ENCODE data around the gene ATP5IF1. TPM values are rescaled to one million over a fixed set of nuclear protein-coding genes. Genes with fewer than 3 reads are reported as not detected.

Gene ATP5IF1
- total and polyA plus RNA-seq, 3 donors from 2014 or later = 259 to 702 (median 345) TPM

GRCh38 chr1:28269529-28269928 lies 33.6 kb downstream of the ATP5IF1 start:
- no peak overlapping the region for H3K4me3 ChIP-seq
- TF ChIP-seq POLR2A (IDR thresholded peaks at IDR 0.05) (no peak), CTCF (IDR thresholded peaks at IDR 0.05) (no peak)
- H3K36me3 ChIP-seq (ENCODE audit: low read depth, missing control alignments) = no peaks in the 10 kb centered on the region
- no peaks in the 10 kb centered on the region for H3K27me3 ChIP-seq
- H3K9me3 ChIP-seq = no peaks in the 10 kb centered on the region
- intact Hi-C loops (cut with DNase I; ENCODE audit: low total_unique reads) = no loop called here
- H3K27ac ChIP-seq = no peak overlapping the region
- WGBS, 2 donors = 56 to 58% methylated on average over 2 of the region's 2 CpGs
- DNase-seq = no peak
- peaks cover 13% of the 10 kb centered on the region for H3K4me1 ChIP-seq

- Histone ChIP-seq H3K4me3 (no peak overlapping the region), H3K9me3 (no peaks in the 10 kb centered on the region), H3K36me3 (ENCODE audit: low read depth, missing control alignments) (no peaks in the 10 kb centered on the region), H3K4me1 (peaks cover 5% of the 10 kb centered on the region), H3K27ac (no peak overlapping the region), H3K27me3 (no peaks in the 10 kb centered on the region)
- 95 to 97% methylated on average over 10 to 20 of the region's 20 CpGs for WGBS, 2 donors
- intact Hi-C loops (cut with DNase I; ENCODE audit: low total_unique reads) = no loop called here
- TF ChIP-seq CTCF (IDR thresholded peaks at IDR 0.05) (no peak), POLR2A (IDR thresholded peaks at IDR 0.05) (no peak)
- no peak for DNase-seq
Observed at GRCh38 chr1:28272215-28272852, 36.4 kb downstream of the ATP5IF1 start.

GRCh38 chr1:28273216-28273860 lies 37.4 kb downstream of the ATP5IF1 start:
- no peaks in the 10 kb centered on the region for H3K4me1 ChIP-seq
- intact Hi-C loops (cut with DNase I; ENCODE audit: low total_unique reads) = no loop called here
- WGBS, 2 donors = 80 to 85% methylated on average over 15 to 17 of the region's 17 CpGs
- H3K27ac ChIP-seq = no peak overlapping the region
- no peaks in the 10 kb centered on the region for H3K9me3 ChIP-seq
- H3K27me3 ChIP-seq = no peaks in the 10 kb centered on the region
- no peak for DNase-seq
- H3K36me3 ChIP-seq (ENCODE audit: low read depth, missing control alignments) = no peaks in the 10 kb centered on the region
- H3K4me3 ChIP-seq = no peak overlapping the region
- TF ChIP-seq POLR2A (IDR thresholded peaks at IDR 0.05) (no peak), CTCF (IDR thresholded peaks at IDR 0.05) (no peak)

GRCh38 chr1:28278763-28279162 lies 42.8 kb downstream of the ATP5IF1 start:
- Histone ChIP-seq H3K9me3 (no peaks in the 10 kb centered on the region), H3K36me3 (ENCODE audit: low read depth, missing control alignments) (no peaks in the 10 kb centered on the region), H3K4me3 (no peak overlapping the region), H3K27me3 (no peaks in the 10 kb centered on the region), H3K4me1 (no peaks in the 10 kb centered on the region), H3K27ac (no peak overlapping the region)
- WGBS, 2 donors = 79 to 85% methylated on average over 5 of the region's 5 CpGs
- no peak for TF ChIP-seq CTCF (IDR thresholded peaks at IDR 0.05)
- TF ChIP-seq POLR2A (IDR thresholded peaks at IDR 0.05) = no peak
- intact Hi-C loops (cut with DNase I; ENCODE audit: low total_unique reads) = no loop called here
- no peak for DNase-seq

GRCh38 chr1:28279721-28280120 lies 43.8 kb downstream of the ATP5IF1 start:
- H3K4me1 ChIP-seq = no peaks in the 10 kb centered on the region
- no peak overlapping the region for H3K27ac ChIP-seq
- H3K36me3 ChIP-seq (ENCODE audit: low read depth, missing control alignments) = no peaks in the 10 kb centered on the region
- no peak for DNase-seq
- no peaks in the 10 kb centered on the region for H3K27me3 ChIP-seq
- H3K9me3 ChIP-seq = no peaks in the 10 kb centered on the region
- 91 to 97% methylated on average over 7 of the region's 7 CpGs for WGBS, 2 donors
- TF ChIP-seq CTCF (IDR thresholded peaks at IDR 0.05) (no peak), POLR2A (IDR thresholded peaks at IDR 0.05) (no peak)
- intact Hi-C loops (cut with DNase I; ENCODE audit: low total_unique reads) = no loop called here
- no peak overlapping the region for H3K4me3 ChIP-seq
